GM18873 (cell line): Measurements from ENCODE around the gene IDNK.
"Not testable (repeated sequence)": the region's sequence is repeated elsewhere in the genome, so short reads cannot be mapped to it uniquely, and the experiment has no call there.

Source experiments
- ATAC-seq: cut with Tn5 transposase; IDR thresholded peaks from one replicate; pipeline ENCODE4 v1.9.1; 2021; ENCODE audit warnings: mild to moderate bottlenecking, moderate library complexity, moderate number of reproducible peaks; ENCODE audit not compliant: unreplicated experiment, low FRiP score

IDNK gene

DNA sequence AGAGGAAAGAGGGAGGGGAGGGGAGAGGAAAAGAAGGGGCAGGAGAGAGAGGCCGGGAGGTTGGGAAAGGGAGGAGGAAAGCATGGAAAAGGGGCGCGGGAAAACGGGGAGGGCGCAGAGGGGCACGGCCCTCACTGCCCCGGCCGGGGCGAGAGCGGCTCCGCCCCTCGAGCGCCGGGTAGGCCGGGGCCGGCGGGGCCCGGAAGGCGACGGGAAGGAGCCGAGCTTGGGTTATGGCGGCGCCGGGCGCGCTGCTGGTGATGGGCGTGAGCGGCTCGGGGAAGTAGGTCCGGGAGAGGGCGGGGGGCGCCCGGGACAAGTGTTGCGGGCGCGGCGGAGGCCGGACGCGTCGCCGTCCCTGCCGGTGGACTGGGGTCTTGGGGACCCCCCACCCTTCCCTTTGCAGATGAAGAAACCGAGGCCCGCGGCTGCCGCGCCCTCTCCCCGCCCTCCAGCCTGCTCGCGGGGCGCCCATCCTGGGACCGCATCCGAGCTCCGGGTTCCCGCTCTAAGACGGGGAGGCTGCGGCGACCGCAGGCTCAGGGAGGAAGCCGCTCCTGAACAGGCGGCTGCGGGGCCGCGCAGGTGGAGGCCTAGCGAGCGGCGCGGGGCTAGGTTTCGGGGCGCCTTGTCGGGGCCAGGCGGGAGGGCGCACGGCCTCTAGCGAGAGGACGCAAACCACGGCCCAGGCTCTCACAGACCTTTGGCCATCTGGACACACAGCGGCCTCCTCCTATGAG is at the start of gene IDNK:
IDNK (plus strand) TSS at position 205 of the 740 bp plus-strand sequence; CDS start at position 234, 29 bp downstream.
- ATAC-seq, result peak; percentile 54

DNA sequence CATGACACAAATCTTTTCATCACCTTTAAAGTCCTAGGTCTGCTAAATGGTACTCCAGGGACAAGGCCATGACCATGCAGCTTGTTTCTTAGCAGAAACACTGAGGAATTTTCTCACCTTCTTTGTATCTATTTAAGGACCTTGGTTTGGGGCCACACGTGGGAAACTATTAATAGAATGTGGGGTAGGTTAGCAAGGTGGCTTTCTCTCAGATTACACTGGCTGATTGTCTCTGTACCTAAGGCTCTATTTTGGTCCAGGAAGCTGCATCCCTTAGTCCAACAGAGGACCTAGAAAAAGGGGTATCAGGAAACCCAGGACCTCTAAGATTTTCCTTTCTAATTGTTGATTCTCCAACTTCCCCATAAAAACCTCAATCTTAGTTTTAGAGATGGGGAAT is 48.5 kb upstream of the IDNK start:
- no peak for ATAC-seq

DNA sequence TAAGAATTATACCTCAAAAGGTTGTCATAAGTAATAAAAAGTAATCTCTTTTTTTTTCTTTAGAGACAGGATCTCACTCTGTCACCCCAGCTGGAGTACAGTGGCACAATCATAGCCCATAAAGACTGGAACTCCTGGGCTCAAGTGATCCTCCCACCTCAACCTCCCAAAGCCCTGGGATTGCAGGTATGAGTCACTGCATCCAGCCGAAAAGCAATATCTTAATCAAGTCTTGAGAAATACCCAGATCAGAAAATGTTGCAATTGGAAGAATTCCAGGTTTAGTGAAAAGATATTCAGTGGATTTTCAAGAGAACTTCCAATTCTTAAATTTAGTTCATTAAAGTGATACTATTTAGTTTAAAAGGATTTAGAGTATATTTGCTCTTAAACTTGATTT is 40.9 kb upstream of the IDNK start:
- no peak for ATAC-seq

DNA sequence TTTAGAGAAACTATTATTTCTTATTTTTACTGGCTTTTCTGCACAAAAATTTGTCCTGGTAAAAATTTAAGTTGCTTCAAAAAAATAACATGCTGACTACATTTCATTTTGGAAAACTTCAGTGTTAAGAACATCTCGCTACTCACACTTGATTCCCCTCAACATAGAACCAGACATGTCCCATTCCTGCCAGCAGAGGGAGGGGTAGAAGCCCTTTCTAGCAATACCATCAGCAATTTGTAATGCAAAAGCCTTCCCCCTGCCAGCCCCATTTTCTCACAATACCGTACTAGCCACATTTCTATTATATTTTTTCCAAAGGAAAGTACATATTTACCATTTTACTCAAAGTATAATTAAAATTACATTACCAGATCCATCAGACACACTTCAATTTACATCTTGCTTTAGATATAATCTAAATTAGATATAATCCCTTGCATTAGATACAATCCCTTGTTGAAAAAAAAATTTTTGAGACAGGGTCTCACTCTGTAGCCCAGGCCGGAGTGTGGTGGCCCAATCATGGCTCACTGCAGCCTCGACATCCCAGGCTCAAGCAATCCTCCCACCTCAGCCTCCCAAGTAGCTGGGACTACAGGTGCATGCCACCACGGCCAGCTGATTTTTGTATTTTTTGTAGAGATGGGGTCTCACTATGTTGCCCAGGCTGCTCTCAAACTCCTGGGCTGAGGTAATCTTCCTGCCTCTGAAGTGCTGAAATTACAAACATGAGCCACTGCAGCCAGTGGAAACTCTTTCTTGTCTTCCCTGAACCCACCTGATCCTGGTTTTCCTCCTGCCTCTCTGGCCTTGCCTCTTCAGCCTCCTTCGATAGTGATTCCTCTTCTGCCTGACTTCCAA is 39.6 kb upstream of the IDNK start:
- ATAC-seq, result no peak

DNA sequence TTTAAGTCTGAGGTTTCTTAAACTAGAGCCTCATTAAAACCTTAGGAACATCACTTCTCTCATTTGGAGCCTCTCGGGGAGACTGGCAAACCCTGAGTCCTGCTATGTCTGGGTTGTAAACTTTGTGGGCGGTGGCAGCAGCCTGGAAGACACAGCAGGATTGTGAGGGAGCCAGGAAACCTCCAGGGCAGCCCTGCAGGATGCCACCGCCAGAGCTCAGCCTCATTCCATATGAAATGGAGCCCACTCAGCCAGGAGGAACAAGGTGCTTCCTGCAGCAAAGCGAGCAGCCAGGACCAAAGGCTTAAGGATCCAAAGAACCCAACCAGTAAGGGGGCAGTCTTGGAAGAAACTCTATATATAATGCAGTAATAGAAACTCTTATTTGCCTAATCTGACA is 37.9 kb upstream of the IDNK start:
- no peak for ATAC-seq

DNA sequence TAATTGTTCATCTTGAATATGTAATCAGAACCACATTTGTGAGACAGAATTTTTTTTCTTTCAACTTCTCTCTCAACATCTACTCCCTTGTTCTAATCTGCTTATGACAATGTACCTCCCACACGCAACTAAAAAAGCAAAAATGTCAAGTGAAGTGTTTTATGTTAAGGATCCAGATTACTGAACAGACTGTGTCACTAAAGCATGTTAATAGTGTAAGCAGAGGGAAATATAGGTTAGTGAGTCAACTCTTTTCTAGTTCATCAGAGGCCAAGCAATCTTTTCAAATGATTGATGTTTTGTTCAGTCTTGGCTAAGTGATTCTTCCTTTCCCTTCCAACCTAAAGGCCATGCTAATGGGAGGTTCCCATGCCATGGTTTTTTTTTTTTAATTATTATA is 34.7 kb upstream of the IDNK start:
- no peak for ATAC-seq

DNA sequence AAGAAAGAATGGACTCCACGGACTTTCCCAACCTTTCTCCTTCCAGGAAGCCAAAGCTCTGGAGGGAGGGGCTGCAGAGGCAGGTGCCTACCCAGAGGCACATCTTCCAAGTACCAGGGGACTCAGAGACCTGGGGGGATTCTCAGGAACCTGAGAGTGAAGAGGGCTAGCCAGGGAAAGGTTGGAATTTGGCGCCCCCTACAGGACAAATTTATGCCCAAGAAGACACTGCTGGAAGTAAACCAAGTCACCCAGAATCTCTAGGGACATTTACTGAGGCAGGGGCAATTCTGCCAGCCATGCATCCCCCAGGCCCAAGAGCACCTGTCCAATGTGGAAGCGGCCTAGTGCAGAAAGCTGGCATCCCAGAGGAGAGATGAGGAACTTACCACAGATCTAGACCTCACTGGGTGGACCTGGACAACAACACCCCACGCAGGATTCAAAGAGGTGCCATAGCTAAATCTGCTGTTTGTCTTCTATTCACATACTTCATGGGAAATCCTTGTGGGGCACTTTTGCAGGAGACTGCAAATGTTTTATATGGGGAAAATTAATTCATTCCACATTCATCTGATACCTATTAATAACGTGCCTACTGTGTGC is 25.9 kb upstream of the IDNK start:
- ATAC-seq, result no peak

DNA sequence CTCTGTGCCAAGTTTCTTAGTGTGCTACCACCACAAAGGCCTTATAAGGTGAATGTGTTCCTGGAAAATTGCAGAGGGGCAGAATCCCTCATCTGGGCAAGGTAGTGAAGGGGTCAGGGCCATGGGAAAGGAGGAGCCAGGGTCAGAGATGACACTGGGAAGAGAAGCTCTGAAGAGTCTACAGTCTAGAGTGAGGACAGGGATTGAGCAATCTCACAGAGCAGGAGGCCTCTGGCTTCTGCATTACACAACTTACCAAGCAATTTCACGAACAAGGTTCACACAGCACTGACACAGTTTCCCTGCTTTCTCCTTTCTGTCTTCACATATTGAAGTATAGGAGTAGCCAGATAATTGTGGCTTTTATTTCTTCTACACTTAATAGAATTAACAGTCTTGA is 24.5 kb upstream of the IDNK start:
- no peak for ATAC-seq

DNA sequence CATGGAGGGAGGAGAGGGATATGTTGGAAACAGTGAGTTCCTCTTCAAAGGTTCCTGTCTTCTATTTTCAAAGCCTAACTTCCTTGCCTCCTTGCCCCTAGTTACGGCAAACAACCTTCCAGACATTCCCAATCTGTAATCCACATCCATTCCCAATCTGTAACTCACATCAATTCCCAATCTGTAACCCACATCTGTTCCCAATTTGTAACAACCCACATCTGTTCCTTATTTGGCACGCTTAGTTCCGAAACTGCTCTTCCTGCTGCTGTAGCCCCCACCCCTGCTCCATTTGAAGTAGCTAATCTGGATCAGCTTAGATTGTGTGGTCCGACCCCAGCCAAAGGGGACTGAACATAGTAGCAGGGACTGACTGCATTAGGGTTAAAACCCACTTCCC is 23.9 kb upstream of the IDNK start:
- no peak for ATAC-seq

DNA sequence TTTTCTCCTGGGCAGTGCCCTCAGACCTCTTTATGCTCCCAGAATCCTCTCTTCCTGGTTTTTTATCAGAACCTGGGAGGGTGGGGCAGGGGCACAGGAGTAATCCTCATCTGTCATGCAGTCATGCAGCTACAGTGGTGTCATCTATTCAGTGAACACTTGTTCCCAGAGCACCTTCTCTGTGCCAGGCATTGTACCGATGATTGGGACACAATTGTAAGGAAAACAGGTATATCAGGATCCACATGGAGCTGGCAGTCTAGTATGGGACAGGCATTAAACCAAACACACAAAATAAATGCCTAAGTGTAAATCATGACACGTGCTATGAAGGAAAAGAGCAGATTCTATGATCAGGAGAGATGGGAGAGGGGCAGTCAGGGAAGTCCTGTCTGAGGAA is 21.5 kb upstream of the IDNK start:
- ATAC-seq, result no peak

DNA sequence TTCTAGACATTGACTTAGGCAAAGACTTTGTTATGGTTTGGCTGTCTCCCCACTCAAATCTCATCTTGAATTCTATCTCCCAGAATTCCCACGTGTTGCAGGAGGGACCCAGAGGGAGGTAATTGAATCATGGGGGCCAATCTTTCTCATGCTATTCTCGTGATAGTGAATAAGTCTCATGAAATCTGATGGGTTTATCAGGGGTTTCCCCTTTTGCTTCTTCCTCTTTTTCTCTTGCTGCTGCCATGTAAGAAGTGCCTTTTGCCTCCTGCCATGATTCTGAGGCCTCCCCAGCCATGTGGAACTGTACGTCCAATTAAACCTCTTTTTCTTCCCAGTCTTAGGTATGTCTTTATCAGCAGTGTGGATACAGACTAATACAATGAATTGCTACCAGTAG is 15.3 kb upstream of the IDNK start:
- ATAC-seq, result not testable (repeated sequence)

DNA sequence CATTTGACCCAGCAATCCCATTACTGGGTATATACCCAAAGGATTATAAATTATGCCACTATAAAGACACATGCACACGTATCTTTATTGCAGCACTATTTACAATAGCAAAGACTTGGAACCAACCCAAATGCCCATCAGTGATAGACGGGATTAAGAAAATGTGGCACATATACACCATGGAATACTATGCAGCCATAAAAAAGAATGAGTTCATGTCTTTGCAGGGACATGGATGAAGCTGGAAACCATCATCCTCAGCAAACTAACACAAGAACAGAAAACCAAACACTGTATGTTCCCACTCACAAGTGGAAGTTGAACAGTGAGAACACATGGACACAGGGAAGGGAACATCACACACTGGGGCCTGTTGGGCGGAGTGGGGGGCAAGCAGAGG is 9.6 kb upstream of the IDNK start:
- not testable (repeated sequence) for ATAC-seq

DNA sequence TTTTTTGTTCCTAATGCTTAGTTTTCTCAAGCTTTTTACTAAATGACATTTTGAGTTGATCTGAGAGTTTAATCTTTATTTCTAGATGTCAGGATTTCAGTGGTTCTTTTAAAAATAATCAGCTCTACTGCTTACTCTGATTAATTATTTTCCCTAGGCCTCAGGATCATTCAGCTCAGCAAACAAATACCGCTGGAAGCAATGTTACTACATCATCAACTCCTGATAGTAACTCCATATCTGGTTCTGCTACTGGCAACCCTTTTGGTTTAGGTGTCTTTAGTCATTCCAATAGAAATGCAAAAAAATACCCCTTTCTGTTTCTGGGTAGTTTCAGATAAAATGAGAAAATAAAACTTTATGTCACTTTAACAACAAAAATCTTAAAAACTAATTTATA is 5.6 kb upstream of the IDNK start:
- ATAC-seq, result no peak

DNA sequence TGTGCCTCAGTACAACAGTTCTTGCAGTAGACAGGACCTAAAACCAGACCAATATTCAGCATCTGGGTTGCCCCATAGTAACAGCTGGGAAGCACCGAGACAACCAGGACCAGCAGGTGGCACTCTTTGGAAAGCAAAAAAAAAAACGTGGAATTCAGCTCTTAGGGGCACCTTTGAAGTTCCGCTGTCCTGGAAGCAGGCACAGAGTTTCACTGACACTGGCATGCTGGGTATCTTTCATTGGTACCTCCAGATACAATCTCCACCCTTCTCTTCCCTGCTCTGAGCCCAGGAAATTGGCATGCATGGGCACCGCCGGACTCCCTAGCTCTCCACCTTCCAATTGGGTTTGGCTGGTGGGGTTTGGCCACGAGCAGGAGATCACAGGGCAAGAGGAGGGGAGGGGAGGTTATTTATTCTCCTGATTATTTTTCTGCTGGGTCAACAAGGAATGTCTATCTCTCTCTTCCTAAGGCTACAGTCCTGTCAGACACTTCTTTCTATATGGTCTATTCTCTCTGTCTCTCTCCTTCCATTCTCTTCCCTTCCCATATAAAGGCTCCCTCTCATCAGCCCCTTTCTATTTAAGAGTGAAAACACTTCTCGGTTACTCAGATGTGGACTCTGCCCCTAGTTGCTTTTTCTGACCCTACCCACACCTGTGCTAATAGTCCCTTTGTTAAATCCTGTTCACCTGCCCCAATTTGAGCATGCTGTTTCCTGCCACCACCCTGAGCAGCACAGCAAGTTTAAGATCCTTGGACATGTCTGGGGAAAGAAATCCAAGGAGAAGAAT is 1.9 kb upstream of the IDNK start:
- ATAC-seq, result peak; percentile 37

DNA sequence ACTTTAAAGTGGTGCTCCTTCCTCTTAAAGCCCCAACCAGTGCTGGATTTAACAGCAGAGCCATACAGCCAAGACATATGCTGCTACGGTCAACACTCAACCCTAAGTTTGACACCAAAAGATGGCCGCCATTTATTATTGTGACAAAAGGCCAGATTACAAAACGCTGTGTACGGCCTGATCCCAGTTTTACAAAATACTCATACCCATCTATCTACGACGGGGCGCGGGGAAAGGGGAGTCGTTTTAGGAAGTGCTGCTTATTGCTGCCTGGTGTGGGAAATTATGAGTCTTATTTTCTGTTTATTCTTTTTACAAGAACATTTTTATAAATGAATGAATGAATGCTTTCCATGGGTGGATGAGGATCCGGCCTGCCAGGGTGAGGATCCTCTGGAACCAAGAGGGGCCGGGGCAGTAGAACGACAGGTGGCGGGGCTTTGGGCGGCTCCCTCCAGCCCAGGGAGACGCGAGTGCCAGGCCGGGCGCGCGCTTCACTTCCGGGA is 457 bp upstream of the IDNK start:
- ATAC-seq, result peak; percentile 9

DNA sequence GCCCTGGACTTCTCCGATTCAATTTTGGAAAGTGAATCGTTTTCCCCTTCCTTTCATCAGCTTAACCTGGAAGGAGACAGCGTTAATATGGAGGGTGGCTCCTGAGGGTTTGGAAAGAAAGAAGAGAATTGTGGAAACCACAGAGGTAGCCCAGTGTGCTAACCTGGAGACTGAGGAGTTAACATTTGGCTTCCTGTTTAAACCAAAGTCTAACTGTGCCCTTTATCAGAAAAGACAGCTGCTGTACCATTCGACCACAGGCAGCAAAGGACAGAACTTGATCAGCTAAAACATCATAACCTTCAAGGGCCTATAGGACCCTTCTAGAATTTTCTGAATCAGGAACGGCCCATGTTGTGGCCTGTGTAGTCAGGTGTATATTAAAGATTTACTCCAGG is 735 bp downstream of the IDNK start:
- peak; percentile 32 for ATAC-seq

DNA sequence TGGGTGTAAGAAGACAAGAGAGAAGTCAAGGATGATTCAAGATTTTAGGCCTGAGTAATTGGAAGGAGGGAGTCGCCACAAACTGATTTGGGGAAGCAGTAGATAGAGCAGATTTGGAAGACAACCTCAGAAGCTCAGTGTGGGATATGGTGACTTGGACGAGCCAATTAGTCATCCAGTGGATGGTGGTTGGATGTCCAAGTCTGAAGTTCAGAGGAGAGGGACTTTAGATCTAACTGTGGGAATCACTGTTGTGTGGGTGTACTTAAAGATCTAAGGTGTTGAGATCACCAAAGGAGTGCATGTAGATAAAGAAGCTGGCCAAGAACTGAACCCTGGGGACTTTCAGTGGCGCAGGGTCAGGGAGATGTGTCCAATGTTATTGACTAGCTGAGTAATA is 2.2 kb downstream of the IDNK start:
- ATAC-seq, result no peak

DNA sequence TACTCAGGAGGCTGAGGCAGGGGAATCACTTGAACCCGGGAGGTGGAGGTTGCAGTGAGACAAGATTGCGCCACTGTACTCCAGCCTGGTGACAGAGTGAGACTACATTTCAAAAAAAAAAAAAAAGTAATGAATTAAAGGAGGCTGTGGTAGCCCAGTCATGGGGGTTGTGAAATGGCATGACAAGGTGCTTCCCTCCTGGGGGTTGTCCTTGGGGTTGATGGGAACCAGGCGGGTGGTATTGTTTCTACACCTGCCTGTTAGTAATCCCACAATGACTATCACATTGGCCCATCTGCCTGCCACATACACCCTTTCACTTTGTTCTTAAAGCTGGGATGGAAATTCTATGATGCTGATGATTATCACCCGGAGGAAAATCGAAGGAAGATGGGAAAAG is 5.6 kb downstream of the IDNK start:
- ATAC-seq, result no peak

DNA sequence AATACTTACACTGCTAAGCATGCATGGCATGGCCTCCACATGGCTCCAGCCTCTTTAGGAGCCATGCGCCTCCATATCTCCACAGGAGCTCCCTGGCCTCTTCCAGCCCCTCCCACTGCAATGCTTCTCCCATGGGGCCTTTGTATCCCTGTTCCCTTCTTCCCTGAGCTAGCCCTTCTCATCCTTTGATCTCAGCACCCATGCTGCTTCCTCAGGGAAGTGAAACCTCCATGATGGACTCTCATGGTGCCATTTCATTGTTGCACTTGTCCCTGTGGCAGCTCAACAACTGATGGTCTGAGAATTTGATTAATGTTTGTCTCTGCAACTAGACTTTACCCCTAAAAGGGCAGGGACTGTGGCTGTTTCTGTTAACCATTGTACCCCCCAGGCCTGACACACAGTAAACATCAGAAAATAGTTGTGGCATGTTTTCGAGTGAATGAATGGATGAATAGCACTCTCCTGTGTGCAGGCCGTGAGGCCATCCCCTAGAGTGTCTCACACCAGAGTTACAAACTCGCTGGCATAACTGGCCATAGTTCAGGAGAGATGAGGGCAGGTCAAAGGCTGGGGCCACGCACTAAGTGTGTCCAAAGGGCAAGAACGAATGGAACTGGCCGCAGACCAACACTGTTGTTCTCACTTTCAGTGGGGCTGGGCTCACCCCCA is 6.6 kb downstream of the IDNK start:
- ATAC-seq, result no peak

DNA sequence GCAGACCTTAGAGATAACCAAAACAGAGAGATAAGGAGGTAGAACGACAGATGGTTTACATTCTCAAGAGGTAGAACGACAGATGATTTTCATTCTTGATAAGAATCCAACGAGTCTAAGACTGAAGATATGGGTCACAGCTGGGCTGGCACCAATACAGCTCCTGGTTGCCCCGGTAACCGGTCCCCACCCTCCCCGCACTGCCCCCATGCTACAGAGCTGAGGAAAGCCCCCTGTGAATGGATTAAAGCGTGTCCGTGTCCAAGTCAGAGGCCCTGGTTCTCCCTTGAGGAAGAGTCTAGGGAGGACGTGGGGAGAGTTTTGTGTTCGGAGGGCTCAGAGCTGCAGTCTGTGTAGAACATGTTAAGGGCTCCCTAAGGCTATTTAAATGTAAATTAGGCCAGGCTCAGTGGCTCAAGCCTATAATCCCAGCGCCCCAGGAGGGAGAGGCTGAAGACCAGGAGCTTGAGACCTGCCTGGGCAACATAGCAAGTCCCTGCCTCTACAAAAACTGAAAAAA is 8.1 kb downstream of the IDNK start:
- no peak for ATAC-seq
